Fibroblast of lung (primary cell): ENCODE results near the gene STK11IP.

Experiments
- CTCF ChIP-seq, 2 donors: IDR thresholded peaks in 1 of 2; conservative IDR thresholded peaks in 1 of 2; 1 replicate in 1 of 2; 2 replicates in 1 of 2; pipeline ENCODE4 v1.5.1; 2011 to 2012; ENCODE audit warnings: low read length in 2 of 2, control low read depth in 1 of 2, inconsistent platforms in 1 of 2, low read depth in 1 of 2, mild to moderate bottlenecking in 1 of 2
- EZH2 ChIP-seq: IDR thresholded peaks from 2 replicates; pipeline ENCODE4 v1.5.1; 2012; ENCODE audit warnings: low read length, control low read depth, mild to moderate bottlenecking; ENCODE audit errors: missing control alignments

DNA sequence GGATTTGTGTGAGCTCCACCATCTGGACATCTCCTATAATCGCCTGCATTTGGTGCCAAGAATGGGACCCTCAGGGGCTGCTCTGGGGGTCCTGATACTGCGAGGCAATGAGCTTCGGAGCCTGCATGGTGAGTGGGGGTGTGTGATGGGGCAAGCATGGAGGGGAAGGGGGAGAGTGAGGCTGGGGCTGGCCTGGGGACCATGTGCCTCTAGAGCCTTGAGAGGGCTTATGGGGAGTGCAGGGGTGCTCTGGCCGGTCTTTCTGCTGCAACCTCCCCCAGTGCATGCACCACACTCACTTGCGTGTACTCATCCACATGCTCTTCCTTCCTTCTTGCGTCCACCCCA is 7.9 kb downstream of the STK11IP start:
- TF ChIP-seq CTCF (conservative IDR thresholded peaks at IDR 0.05 in 1 of 2, IDR thresholded peaks at IDR 0.05 in 1 of 2; ENCODE audit: low read depth in 1 of 2, low read length in 2 of 2) (no peak), EZH2 (no peak)
